Measurements from ENCODE around the gene MAP1LC3B. TPM values are rescaled to one million over a fixed set of nuclear protein-coding genes. Genes with fewer than 3 reads are reported as not detected.

The MAP1LC3B gene
- total RNA-seq, 1 experiment from 2014 or later = 74.7 TPM

GRCh38 chr16:87447323-87447722 is 55.2 kb downstream of the MAP1LC3B start:
- peaks cover 33% of the 10 kb centered on the region for H3K36me3 ChIP-seq (ENCODE audit: insufficient read depth, low read length, poor library complexity, severe bottlenecking)
- intact Hi-C loops (cut with micrococcal nuclease; ENCODE audit: unreplicated experiment) = no loop called here
- no peak for DNase-seq (ENCODE audit: low spot score)
- H3K27ac ChIP-seq (ENCODE audit: low read depth, low read length, poor library complexity, severe bottlenecking) = no peak overlapping the region
- POLR2A ChIA-PET (ENCODE audit: low non-redundant PET) = no interaction called here
- H3K4me1 ChIP-seq (ENCODE audit: insufficient read depth, low read length, poor library complexity, severe bottlenecking) = no peaks in the 10 kb centered on the region
- no peaks in the 10 kb centered on the region for H3K27me3 ChIP-seq (replicated peaks; ENCODE audit: insufficient read depth, low read depth, low read length, poor library complexity)
- BruUV-seq (replicated peaks) = no TSS peak
- TF ChIP-seq EZH2 (IDR thresholded peaks at IDR 0.05; ENCODE audit: borderline replicate concordance, low read depth, low read length, poor library complexity, severe bottlenecking) = no peak
- no peak for TF ChIP-seq CTCF (conservative IDR thresholded peaks at IDR 0.05; ENCODE audit: low read depth, low read length)
- H3K4me3 ChIP-seq (ENCODE audit: low read depth, low read length, poor library complexity, severe bottlenecking) = no peak overlapping the region
- CTCF ChIA-PET = no interaction called here
- no peaks in the 10 kb centered on the region for H3K9me3 ChIP-seq (ENCODE audit: low read depth, low read length, poor library complexity, severe bottlenecking)

GRCh38 chr16:87448866-87449265 is 56.7 kb downstream of the MAP1LC3B start:
- intact Hi-C loops (cut with micrococcal nuclease; ENCODE audit: unreplicated experiment) = no loop called here
- no peaks in the 10 kb centered on the region for H3K4me1 ChIP-seq (ENCODE audit: insufficient read depth, low read length, poor library complexity, severe bottlenecking)
- H3K27me3 ChIP-seq (replicated peaks; ENCODE audit: insufficient read depth, low read depth, low read length, poor library complexity) = no peaks in the 10 kb centered on the region
- CTCF ChIA-PET = no interaction called here
- POLR2A ChIA-PET (ENCODE audit: low non-redundant PET) = no interaction called here
- BruUV-seq (replicated peaks) = no TSS peak
- TF ChIP-seq CTCF (conservative IDR thresholded peaks at IDR 0.05; ENCODE audit: low read depth, low read length) = no peak
- TF ChIP-seq EZH2 (IDR thresholded peaks at IDR 0.05; ENCODE audit: borderline replicate concordance, low read depth, low read length, poor library complexity, severe bottlenecking) = no peak
- H3K36me3 ChIP-seq (ENCODE audit: insufficient read depth, low read length, poor library complexity, severe bottlenecking) = peaks cover 33% of the 10 kb centered on the region
- DNase-seq (ENCODE audit: low spot score) = no peak
- H3K27ac ChIP-seq (ENCODE audit: low read depth, low read length, poor library complexity, severe bottlenecking) = no peak overlapping the region
- no peaks in the 10 kb centered on the region for H3K9me3 ChIP-seq (ENCODE audit: low read depth, low read length, poor library complexity, severe bottlenecking)
- H3K4me3 ChIP-seq (ENCODE audit: low read depth, low read length, poor library complexity, severe bottlenecking) = no peak overlapping the region

GRCh38 chr16:87451563-87452210 is 59.6 kb downstream of the MAP1LC3B start:
- no TSS peak for BruUV-seq (replicated peaks)
- intact Hi-C loops (cut with micrococcal nuclease; ENCODE audit: unreplicated experiment) = no loop called here
- H3K27ac ChIP-seq (ENCODE audit: low read depth, low read length, poor library complexity, severe bottlenecking) = no peak overlapping the region
- peaks cover 18% of the 10 kb centered on the region for H3K36me3 ChIP-seq (ENCODE audit: insufficient read depth, low read length, poor library complexity, severe bottlenecking)
- H3K4me3 ChIP-seq (ENCODE audit: low read depth, low read length, poor library complexity, severe bottlenecking) = no peak overlapping the region
- no peak for DNase-seq (ENCODE audit: low spot score)
- H3K27me3 ChIP-seq (replicated peaks; ENCODE audit: insufficient read depth, low read depth, low read length, poor library complexity) = no peaks in the 10 kb centered on the region
- POLR2A ChIA-PET (ENCODE audit: low non-redundant PET) = no interaction called here
- CTCF ChIA-PET = no interaction called here
- TF ChIP-seq EZH2 (IDR thresholded peaks at IDR 0.05; ENCODE audit: borderline replicate concordance, low read depth, low read length, poor library complexity, severe bottlenecking) (no peak), CTCF (conservative IDR thresholded peaks at IDR 0.05; ENCODE audit: low read depth, low read length) (no peak)
- H3K4me1 ChIP-seq (ENCODE audit: insufficient read depth, low read length, poor library complexity, severe bottlenecking) = peaks cover 2% of the 10 kb centered on the region
- H3K9me3 ChIP-seq (ENCODE audit: low read depth, low read length, poor library complexity, severe bottlenecking) = no peaks in the 10 kb centered on the region

All from A673 (cell line).